ENCODE results near the gene MAPK8IP2. TPM values are rescaled to one million over a fixed set of nuclear protein-coding genes. Genes with fewer than 3 reads are reported as not detected.

MAPK8IP2 gene
- total and polyA plus RNA-seq, 10 of the 15 experiments (the other 5 are each of a cell fraction or from before 2014, with no cell fraction given), result 0.01 to 0.13 (median 0.06) TPM; not detected in 4

DNA sequence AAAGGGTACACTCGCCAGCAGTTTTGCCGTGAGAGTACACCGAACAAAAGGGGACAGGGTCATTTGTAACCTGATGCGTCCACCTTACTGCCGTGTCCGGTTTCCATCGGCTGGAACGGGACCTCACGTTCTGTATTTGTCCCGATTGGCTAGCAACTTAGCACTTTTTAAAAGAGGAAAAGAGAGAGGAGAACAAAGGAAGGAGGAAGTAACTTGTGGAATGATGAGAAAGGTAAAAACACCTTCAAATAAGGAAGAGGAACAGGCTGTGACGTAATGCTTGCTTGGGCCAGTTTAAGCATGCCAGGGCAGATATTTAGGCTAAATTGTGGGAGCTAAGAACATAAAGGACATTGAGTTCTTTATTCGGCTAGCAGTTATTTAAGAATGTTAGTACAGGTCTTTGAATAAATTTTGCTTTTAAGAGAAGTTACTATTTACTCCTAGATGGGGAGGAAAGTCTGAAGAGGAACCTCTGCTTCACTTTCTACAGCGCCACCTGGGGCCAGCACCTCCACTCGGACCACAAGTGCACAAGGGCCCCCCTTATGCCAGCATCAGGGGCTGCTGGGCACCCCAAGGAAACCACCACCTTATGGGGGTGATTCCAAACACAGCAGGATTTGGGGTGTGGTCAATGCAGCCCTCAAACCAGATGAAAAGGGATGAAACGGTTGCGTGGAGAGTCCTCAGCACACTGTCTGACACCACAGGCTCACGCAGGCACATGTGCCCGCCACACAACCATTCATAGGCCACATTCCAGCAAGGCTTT, 21.5 kb downstream of the MAPK8IP2 start (continued):
- TF ChIP-seq SMARCA5 (IDR thresholded peaks at IDR 0.05) (peak; percentile 48; the same call in 1 of the 2 replicates), ZNF207 (IDR thresholded peaks at IDR 0.05; ENCODE audit: borderline replicate concordance) (no peak), ATF7 (IDR thresholded peaks at IDR 0.05; ENCODE audit: low read depth) (peak; percentile 96), FOXM1 (IDR thresholded peaks at IDR 0.05; ENCODE audit: low read depth, low read length) (peak; percentile 55; the same call in 1 of the 2 replicates), PML (IDR thresholded peaks at IDR 0.05; ENCODE audit: low read length) (peak; percentile 40; the same call in 1 of the 2 replicates), POLR2A (IDR thresholded peaks at IDR 0.05; ENCODE audit: low read depth, low read length) (no peak), EP300 (IDR thresholded peaks at IDR 0.05; ENCODE audit: borderline replicate concordance in 1 of 2, control insufficient read depth in 1 of 2, low read depth in 2 of 2, low read length in 2 of 2) (0 out of 4 replicates have a peak, but pooled peaks of 1 of the 2 experiments have one; percentile 4), IKZF2 (IDR thresholded peaks at IDR 0.05) (peak in 1 of 2 experiments; percentile 25; a peak in 1 of 4 replicates)
- TF ChIP-seq, protein P1, sequence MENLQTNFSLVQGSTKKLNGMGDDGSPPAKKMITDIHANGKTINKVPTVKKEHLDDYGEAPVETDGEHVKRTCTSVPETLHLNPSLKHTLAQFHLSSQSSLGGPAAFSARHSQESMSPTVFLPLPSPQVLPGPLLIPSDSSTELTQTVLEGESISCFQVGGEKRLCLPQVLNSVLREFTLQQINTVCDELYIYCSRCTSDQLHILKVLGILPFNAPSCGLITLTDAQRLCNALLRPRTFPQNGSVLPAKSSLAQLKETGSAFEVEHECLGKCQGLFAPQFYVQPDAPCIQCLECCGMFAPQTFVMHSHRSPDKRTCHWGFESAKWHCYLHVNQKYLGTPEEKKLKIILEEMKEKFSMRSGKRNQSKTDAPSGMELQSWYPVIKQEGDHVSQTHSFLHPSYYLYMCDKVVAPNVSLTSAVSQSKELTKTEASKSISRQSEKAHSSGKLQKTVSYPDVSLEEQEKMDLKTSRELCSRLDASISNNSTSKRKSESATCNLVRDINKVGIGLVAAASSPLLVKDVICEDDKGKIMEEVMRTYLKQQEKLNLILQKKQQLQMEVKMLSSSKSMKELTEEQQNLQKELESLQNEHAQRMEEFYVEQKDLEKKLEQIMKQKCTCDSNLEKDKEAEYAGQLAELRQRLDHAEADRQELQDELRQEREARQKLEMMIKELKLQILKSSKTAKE (IDR thresholded peaks at IDR 0.05; ENCODE audit: low read depth, poor library complexity, severe bottlenecking), result peak; percentile 44
- TF ChIP-seq, protein P2, sequence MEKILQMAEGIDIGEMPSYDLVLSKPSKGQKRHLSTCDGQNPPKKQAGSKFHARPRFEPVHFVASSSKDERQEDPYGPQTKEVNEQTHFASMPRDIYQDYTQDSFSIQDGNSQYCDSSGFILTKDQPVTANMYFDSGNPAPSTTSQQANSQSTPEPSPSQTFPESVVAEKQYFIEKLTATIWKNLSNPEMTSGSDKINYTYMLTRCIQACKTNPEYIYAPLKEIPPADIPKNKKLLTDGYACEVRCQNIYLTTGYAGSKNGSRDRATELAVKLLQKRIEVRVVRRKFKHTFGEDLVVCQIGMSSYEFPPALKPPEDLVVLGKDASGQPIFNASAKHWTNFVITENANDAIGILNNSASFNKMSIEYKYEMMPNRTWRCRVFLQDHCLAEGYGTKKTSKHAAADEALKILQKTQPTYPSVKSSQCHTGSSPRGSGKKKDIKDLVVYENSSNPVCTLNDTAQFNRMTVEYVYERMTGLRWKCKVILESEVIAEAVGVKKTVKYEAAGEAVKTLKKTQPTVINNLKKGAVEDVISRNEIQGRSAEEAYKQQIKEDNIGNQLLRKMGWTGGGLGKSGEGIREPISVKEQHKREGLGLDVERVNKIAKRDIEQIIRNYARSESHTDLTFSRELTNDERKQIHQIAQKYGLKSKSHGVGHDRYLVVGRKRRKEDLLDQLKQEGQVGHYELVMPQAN (conservative IDR thresholded peaks at IDR 0.05), result peak; percentile 1; the same call in 1 of the 2 replicates
